GM11168 (cell line): Measurements from ENCODE around the gene POU2F3.

ENCODE experiments used
- in situ Hi-C: fragments of 300-500 bp; cut with MboI; formaldehyde crosslinking; loops from one replicate; pipeline ENCODE4 v1.12.0; 2022; ENCODE audit warnings: low sequenced_read_pairs; ENCODE audit not compliant: unreplicated experiment

Gene POU2F3

GRCh38 chr11:120209746-120210625 lies 30.0 kb upstream of the POU2F3 start:
- in situ Hi-C loops: no loop called here

GRCh38 chr11:120210626-120211521 lies 29.1 kb upstream of the POU2F3 start, which contains the start of gene OAF:
TSS of gene OAF (plus strand) at chr11:120211032. CDS start at chr11:120211280, 248 bp downstream.
- in situ Hi-C loops: no loop called here

- in situ Hi-C loops: no loop called here
Observed at GRCh38 chr11:120211522-120212258, 28.2 kb upstream of the POU2F3 start.

GRCh38 chr11:120212259-120212878 lies 27.6 kb upstream of the POU2F3 start:
- in situ Hi-C loops: no loop called here

GRCh38 chr11:120212926-120213325 lies 27.0 kb upstream of the POU2F3 start:
- in situ Hi-C loops: no loop called here

- in situ Hi-C loops: no loop called here
Observed at GRCh38 chr11:120214581-120214980, 25.4 kb upstream of the POU2F3 start.

- in situ Hi-C loops: no loop called here
Observed at GRCh38 chr11:120215634-120216033, 24.3 kb upstream of the POU2F3 start.

GRCh38 chr11:120216426-120217102 lies 23.4 kb upstream of the POU2F3 start:
- in situ Hi-C loops: no loop called here

GRCh38 chr11:120217526-120217925 lies 22.4 kb upstream of the POU2F3 start:
- in situ Hi-C loops: no loop called here

GRCh38 chr11:120217941-120218694 lies 21.8 kb upstream of the POU2F3 start:
- in situ Hi-C loops: no loop called here

- in situ Hi-C loops: no loop called here
Observed at GRCh38 chr11:120218695-120219033, 21.3 kb upstream of the POU2F3 start.

- in situ Hi-C loops: no loop called here
Observed at GRCh38 chr11:120219232-120219937, 20.6 kb upstream of the POU2F3 start.

GRCh38 chr11:120219938-120220746 lies 19.8 kb upstream of the POU2F3 start:
- in situ Hi-C loops: loop anchor here (10.0 kb wide), 1 partner anchor 45 kb away; no protein-coding TSS in a partner anchor

- in situ Hi-C loops: loop anchor here (10.0 kb wide), 1 partner anchor 46 kb away; no protein-coding TSS in a partner anchor
Observed at GRCh38 chr11:120220747-120221037, 19.2 kb upstream of the POU2F3 start.

- in situ Hi-C loops: loop anchor here (10.0 kb wide), 1 partner anchor 46 kb away; no protein-coding TSS in a partner anchor
Observed at GRCh38 chr11:120221115-120221752, 18.7 kb upstream of the POU2F3 start.

GRCh38 chr11:120222916-120223315 lies 17.0 kb upstream of the POU2F3 start:
- in situ Hi-C loops: loop anchor here (10.0 kb wide), 1 partner anchor 48 kb away; no protein-coding TSS in a partner anchor

- in situ Hi-C loops: loop anchor here (10.0 kb wide), 1 partner anchor 49 kb away; no protein-coding TSS in a partner anchor
Observed at GRCh38 chr11:120223793-120224192, 16.1 kb upstream of the POU2F3 start.
